Endothelial cell (in vitro differentiated cells): Measurements from ENCODE around the gene RPL13A. TPM values are rescaled to one million over a fixed set of nuclear protein-coding genes. Genes with fewer than 3 reads are reported as not detected.
A peak's percentile ranks its signal among the peaks of the same experiment; 100 is the strongest.

Experiments used
- DNase-seq: peaks from one replicate; pipeline ENCODE4 v3.0.0; 2021; ENCODE audit warnings: low spot score
- H3K27ac Mint-ChIP-seq: one replicate; pipeline ENCODE4 v1.8.0; 2021; ENCODE audit warnings: mixed read lengths, inconsistent platforms; ENCODE audit not compliant: unreplicated experiment
- H3K27me3 Mint-ChIP-seq: one replicate; pipeline ENCODE4 v1.8.0; 2021; ENCODE audit warnings: mild to moderate bottlenecking, moderate library complexity, mixed read lengths, inconsistent platforms; ENCODE audit not compliant: unreplicated experiment
- H3K36me3 Mint-ChIP-seq: one replicate; pipeline ENCODE4 v1.8.0; 2021; ENCODE audit warnings: mild to moderate bottlenecking, low read depth, mixed read lengths, inconsistent platforms; ENCODE audit not compliant: unreplicated experiment
- H3K4me1 Mint-ChIP-seq: one replicate; pipeline ENCODE4 v1.8.0; 2021; ENCODE audit warnings: mild to moderate bottlenecking, mixed read lengths, inconsistent platforms; ENCODE audit not compliant: unreplicated experiment
- H3K4me3 Mint-ChIP-seq: one replicate; pipeline ENCODE4 v1.8.0; 2021; ENCODE audit warnings: mild to moderate bottlenecking, mixed read lengths, inconsistent platforms; ENCODE audit not compliant: unreplicated experiment
- H3K9me3 Mint-ChIP-seq: one replicate; pipeline ENCODE4 v1.8.0; 2021; ENCODE audit warnings: mixed read lengths, inconsistent platforms; ENCODE audit not compliant: unreplicated experiment
- total RNA-seq: library from RNA; stranded (reverse); fragmentation: NEBNext Ultra II Directional; extraction: Animal tissue kit (Norgen Biotek cat#: 25700); gene quantifications from one replicate; pipeline ENCODE4 v1.2.1, GENCODE V29; 2021; ENCODE audit not compliant: unreplicated experiment
- TF ChIP-seq, protein P1 (sequence below): fragments of 200-600 bp; sonication (generic); IDR thresholded peaks from one replicate; pipeline ENCODE4 v1.5.0; 2021; ENCODE audit warnings: antibody characterized with exemption; ENCODE audit not compliant: unreplicated experiment

The RPL13A gene
- total RNA-seq, 1 donor from 2014 or later, result 2,762 TPM

- Mint-ChIP-seq H3K27me3 (peaks cover 29% of the 10 kb centered on the region), H3K4me3 (peak overlapping the region; percentile 88), H3K36me3 (peaks cover 35% of the 10 kb centered on the region), H3K27ac (peak overlapping the region; percentile 78), H3K9me3 (no peaks in the 10 kb centered on the region), H3K4me1 (peaks cover 31% of the 10 kb centered on the region)
- TF ChIP-seq, protein P1, sequence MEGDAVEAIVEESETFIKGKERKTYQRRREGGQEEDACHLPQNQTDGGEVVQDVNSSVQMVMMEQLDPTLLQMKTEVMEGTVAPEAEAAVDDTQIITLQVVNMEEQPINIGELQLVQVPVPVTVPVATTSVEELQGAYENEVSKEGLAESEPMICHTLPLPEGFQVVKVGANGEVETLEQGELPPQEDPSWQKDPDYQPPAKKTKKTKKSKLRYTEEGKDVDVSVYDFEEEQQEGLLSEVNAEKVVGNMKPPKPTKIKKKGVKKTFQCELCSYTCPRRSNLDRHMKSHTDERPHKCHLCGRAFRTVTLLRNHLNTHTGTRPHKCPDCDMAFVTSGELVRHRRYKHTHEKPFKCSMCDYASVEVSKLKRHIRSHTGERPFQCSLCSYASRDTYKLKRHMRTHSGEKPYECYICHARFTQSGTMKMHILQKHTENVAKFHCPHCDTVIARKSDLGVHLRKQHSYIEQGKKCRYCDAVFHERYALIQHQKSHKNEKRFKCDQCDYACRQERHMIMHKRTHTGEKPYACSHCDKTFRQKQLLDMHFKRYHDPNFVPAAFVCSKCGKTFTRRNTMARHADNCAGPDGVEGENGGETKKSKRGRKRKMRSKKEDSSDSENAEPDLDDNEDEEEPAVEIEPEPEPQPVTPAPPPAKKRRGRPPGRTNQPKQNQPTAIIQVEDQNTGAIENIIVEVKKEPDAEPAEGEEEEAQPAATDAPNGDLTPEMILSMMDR, result no peak
- DNase-seq, result no peak
These were observed 37.0 kb upstream of the RPL13A start for GRCh38 chr19:49450405-49450804.

GRCh38 chr19:49451430-49452181, 35.8 kb upstream of the RPL13A start, which contains the start of gene PIH1D1:
Gene PIH1D1, minus strand, starts transcription at chr19:49451814. Its CDS starts 240 bp downstream, at chr19:49451574.
- Mint-ChIP-seq H3K4me1 (peaks cover 31% of the 10 kb centered on the region), H3K36me3 (peaks cover 29% of the 10 kb centered on the region), H3K9me3 (no peaks in the 10 kb centered on the region), H3K27me3 (peaks cover 31% of the 10 kb centered on the region), H3K4me3 (peak within 1 kb of the TSS; percentile 99), H3K27ac (peak within 1 kb of the TSS; percentile 100)
- DNase-seq, result peak; percentile 84
- TF ChIP-seq, protein P1, result no peak

- peak; percentile 98 for DNase-seq
- H3K4me1 Mint-ChIP-seq, result peaks cover 31% of the 10 kb centered on the region
- H3K4me3 Mint-ChIP-seq, result peak within 1 kb of the TSS; percentile 99
- TF ChIP-seq, protein P1, result no peak
- no peaks in the 10 kb centered on the region for H3K9me3 Mint-ChIP-seq
- H3K27me3 Mint-ChIP-seq, result peaks cover 32% of the 10 kb centered on the region
- peak within 1 kb of the TSS; percentile 100 for H3K27ac Mint-ChIP-seq
- H3K36me3 Mint-ChIP-seq, result peaks cover 28% of the 10 kb centered on the region
These were observed 34.2 kb upstream of the RPL13A start, which contains the start of gene ALDH16A1 for GRCh38 chr19:49453013-49453756. Gene ALDH16A1, plus strand, starts transcription at chr19:49453225. Its CDS starts 107 bp downstream, at chr19:49453332.

DNA sequence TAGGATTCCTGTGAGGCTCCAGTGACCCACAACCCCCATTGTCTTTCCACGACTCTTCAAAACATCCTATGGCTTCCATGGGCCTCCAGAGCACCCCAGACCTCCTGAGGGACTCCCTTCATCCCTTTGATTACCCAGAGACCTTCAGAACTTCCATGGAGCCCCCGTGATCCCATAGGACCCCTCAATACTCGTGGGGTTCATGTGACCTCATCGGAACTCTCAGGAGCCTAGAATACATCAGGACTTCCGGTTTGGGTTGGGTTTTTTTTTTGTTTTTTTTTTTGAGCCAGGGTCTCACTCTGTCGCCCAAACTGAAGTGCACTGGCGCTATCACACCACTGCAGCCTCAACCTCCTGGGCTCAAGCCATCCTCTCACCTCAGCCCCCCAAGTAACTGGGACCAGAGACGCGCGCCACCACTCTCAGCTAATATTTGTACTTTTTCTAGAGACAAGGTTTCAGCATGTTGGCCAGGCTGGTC, 33.6 kb upstream of the RPL13A start:
- Mint-ChIP-seq H3K36me3 (peaks cover 22% of the 10 kb centered on the region), H3K4me1 (peaks cover 28% of the 10 kb centered on the region), H3K4me3 (peak overlapping the region; percentile 99), H3K27ac (peak overlapping the region; percentile 100), H3K27me3 (peaks cover 30% of the 10 kb centered on the region), H3K9me3 (no peaks in the 10 kb centered on the region)
- TF ChIP-seq, protein P1, result no peak
- DNase-seq, result no peak
